ENCODE data around the gene SNAP25.

DNA sequence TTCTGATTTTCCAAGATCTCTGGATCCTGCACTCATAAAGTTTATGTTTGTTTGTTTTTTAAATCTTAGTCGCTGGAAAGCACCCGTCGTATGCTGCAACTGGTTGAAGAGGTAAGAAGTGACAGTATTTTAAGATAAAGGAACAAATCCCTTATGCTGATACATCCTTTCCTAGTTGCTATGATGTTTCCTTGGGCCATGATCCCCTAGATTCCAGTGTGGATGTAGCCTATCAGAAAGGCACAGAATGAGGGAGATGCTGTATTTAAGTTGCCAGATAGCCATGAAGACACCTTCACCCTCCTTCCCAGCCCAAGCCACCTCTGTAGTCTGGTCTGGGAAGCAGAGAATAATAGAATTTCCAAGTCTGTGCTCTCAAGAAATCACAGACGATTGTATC lies 59.0 kb downstream of the SNAP25 start:
- TF ChIP-seq POLR2AphosphoS5 (IDR thresholded peaks at IDR 0.05) (no peak), POLR2A (IDR thresholded peaks at IDR 0.05) (no peak), EP300 (IDR thresholded peaks at IDR 0.05) (no peak)
- TF ChIP-seq, protein P1, sequence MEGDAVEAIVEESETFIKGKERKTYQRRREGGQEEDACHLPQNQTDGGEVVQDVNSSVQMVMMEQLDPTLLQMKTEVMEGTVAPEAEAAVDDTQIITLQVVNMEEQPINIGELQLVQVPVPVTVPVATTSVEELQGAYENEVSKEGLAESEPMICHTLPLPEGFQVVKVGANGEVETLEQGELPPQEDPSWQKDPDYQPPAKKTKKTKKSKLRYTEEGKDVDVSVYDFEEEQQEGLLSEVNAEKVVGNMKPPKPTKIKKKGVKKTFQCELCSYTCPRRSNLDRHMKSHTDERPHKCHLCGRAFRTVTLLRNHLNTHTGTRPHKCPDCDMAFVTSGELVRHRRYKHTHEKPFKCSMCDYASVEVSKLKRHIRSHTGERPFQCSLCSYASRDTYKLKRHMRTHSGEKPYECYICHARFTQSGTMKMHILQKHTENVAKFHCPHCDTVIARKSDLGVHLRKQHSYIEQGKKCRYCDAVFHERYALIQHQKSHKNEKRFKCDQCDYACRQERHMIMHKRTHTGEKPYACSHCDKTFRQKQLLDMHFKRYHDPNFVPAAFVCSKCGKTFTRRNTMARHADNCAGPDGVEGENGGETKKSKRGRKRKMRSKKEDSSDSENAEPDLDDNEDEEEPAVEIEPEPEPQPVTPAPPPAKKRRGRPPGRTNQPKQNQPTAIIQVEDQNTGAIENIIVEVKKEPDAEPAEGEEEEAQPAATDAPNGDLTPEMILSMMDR (IDR thresholded peaks at IDR 0.05), result no peak

All from suprapubic skin (tissue), 4 donors.